Nucleus accumbens (tissue), 56 donors: Measurements from ENCODE around the gene TBC1D23.
"Not testable (repeated sequence)": the region's sequence is repeated elsewhere in the genome, so short reads cannot be mapped to it uniquely, and the experiment has no call there.

ENCODE experiments used
- DNase-seq, 56 donors: peaks; one replicate each; lab custom pipeline; 2025; lab: John Stamatoyannopoulos, UW

TBC1D23 gene

DNA sequence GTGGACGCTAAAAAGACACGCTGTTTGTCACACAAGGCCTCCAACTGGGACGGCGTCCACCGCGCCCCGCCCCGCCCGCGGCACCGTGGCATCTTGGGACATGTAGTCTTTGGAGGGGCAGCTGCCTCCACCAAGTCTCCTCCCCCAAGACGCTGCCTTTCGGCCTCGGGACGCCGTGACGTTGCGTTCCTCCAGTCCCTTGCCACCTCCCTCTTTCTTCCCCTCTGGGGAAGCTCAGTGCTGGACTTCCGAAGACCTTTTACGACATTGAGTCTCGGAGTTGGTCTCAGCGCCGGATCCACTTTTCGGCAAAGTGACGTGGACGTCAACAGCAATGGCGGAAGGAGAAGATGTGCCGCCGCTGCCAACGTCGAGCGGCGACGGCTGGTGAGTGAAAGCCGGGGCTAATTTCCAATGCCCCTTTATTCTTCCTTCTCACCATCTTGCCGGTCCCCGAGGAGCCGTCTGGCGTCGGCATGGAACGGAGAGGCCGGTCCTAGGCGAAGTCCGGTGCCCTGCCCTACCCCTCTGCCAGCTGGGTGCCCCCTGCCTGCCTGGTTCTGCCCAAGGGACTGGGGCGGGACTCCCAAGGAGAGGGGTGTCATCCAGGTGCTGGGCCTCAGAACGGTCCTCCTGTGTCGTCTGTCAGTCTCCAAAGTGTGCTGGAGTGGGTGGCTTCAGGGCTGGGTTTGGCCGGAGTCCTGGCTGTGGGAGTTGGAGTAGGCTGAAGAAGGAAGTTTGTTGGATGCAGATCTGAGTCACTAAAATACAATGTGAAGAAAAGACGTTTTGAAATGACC is at the start of gene TBC1D23:
TSS of gene TBC1D23 (plus strand) at position 308 of the 800 bp plus-strand sequence. CDS start at position 335, 27 bp downstream.
- peak; percentile 72 to 100 (median 98) for DNase-seq

DNA sequence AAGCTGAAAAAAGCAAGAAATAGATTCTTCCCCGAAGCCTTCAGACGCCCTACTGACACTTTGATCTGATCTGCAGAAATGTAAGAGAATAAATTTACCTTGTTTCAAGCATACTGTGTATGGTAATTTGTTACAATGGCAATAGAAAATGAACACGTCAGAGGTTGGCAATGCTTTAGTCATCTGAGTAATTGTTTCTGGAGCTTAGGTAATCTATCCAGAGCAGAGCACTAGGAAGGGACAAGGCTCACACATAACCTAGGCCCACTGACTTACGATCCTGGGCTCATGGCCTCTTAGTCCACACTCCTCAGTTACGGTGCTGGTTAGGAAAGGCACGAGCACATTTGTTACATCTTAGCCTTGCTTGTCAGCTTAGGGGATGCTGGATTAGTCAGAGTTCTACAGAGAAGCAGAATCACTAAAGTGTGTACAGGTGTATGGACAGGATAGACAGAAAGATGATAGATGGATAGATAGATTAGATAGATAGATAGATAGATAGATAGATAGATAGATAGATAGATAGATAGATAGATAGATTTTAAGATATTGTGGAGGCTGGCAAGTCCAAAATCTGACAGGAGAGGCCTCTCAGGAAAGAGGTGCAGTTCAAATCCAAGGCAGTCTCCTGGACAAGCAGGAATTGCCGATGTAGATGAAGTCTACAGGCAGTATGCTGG is 46.8 kb upstream of the TBC1D23 start:
- DNase-seq, result no peak

DNA sequence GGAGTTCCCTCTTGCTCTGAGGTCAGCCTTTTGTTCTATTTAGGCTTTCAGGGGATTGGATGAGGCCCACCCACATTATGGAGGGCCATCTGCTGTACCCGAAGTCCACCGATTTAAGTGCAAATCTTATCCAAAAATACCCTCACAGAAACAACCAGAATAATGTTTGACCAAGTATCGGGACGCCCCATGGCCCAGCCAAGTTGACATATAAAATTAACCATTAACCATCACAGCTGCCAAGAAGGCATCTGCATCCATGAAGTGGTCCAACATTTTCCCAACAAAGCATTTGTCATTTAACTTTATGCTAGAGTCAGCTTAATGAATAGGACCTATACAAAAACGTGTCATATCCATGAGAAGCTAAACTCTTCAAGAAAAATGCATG is 46.2 kb upstream of the TBC1D23 start:
- DNase-seq, result no peak

DNA sequence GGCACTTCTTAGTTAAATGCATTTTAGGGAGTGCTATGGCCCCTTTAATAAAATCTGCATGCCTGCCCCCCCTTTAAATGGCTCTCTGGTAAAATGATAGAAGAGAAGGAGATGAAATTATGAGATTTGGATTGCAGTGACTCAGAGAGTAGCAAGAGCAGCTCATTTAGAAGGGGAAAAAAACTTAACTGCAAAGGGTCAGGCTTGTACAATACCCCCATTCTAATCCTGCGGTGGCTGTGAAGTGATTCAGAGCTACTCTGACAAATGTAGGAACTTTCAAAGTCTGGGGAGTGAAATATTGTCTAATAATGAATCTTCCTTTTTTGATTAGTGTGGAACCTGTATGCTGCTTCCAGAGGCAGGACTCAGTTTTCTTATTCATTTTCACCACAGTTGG is 44.1 kb upstream of the TBC1D23 start:
- DNase-seq, result no peak

DNA sequence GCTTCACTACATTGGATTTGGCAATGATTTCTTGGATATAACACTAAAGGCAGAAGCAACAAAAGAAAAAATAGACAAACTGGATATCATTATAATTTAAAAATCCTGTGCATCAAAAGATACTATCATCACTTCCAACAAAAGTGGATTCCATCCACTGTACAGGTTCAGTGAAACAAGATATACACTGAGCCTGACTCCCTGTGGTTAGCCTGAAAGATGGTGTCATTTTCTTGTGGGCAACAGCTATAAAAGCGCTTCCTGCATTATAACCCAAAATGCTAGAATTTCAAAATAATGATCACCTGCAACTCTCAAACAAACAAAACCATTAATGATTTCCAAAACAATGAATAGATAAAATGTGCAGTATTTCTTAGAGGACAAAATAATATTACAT is 39.6 kb upstream of the TBC1D23 start:
- DNase-seq, result no peak

DNA sequence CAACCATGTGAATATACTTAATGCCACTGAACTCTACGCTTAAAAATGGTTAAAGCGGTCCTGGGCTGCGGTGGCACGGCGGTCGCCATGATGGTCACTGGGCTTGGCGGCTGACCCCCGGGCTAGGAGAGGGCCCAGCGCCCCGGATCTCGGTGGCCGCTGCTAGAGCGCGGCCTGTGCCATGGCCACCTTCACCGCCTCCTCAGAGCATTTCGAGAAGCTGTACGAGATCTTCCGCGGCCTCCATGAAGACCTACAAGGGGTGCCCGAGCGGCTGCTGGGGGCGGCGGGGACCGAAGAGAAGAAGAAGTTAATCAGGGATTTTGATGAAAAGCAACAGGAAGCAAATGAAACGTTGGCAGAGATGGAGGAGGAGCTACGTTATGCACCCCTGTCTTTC is 35.6 kb upstream of the TBC1D23 start:
- DNase-seq, result no peak

DNA sequence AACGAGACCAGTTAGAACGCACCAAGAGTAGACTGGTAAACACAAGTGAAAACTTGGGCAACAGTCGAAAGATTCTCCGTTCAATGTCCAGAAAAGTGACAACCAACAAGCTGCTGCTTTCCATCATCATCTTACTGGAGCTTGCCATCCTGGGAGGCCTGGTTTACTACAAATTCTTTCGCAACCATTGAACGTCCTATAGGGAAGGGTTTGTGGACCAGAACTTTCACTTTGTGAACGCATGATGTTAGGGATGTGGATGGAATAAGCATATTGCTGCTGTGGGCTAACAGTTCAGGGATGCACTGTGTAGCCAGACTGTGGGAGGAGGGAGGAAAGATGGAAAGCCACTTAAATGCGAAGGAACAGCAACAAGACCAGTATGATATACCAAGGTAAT is 34.9 kb upstream of the TBC1D23 start:
- no peak for DNase-seq

DNA sequence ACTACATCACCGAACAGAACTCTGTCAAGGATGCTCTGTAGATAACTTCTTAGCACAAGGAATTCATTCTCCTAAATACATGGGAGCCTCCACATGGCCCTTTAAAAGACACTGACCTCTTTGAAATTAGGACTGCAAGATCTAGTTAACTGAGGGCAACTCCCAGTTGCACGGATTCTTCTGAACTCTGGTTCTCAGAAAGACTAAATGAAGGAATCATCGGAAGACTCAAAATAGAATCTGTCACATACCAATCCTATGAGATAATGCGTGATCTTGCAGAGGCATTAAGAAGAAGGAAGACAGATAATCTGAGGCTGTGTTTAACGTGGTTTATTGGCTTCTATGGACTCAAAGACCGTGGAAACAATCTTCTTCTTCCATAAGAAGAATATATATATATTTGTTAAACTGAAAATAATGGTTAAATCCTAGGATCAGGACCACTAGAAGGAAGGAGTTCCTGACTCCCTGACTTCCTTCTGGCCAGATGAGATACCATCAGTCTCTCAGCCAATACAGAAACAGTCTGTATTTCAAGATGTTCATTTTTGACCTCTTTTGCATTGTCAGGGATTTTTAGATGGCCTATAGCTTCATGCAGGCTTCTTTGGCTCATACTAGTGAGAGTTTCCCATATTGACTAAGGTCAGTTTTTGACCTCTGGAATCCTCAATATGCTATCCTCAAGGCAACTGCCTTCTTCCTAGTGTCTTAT is 33.9 kb upstream of the TBC1D23 start:
- DNase-seq, result no peak

DNA sequence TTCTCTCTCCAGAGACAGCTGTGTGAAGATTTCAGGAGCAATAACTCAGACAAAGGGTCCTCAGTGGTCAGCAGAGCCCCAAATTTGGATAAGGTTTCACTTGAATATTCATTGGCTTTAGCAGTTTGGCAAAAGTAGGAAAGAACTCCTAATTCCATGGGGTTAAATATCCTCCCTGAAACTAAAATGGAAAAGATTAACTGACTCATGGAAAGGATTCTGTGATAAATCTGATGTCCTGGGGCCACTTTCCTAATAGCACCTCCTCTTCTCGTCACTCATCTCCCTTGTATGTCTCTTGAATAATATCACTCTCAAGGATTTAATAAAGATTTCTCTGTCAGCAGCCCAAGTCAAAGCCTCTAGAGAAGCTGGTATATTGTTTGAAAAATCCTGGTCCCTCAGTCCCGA is 33.3 kb upstream of the TBC1D23 start:
- no peak for DNase-seq

DNA sequence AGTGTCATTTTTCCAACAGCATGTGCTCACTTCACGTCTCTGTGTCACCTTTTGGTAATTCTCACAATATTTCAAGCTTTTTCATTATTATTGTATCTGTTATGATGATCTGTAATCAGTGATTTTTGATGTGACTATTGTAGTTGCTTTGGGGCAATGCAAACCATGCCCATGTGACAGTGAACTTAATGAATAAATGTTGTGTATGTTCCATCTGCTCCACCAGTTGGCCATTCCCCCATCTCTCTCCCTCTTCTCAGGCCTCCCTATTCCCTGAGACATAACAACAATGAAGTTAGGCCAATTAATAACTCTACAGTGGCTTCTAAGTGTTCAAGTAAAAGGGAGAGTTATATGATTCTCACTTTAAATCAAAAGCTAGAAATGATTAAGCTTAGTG is 32.5 kb upstream of the TBC1D23 start:
- DNase-seq, result no peak

DNA sequence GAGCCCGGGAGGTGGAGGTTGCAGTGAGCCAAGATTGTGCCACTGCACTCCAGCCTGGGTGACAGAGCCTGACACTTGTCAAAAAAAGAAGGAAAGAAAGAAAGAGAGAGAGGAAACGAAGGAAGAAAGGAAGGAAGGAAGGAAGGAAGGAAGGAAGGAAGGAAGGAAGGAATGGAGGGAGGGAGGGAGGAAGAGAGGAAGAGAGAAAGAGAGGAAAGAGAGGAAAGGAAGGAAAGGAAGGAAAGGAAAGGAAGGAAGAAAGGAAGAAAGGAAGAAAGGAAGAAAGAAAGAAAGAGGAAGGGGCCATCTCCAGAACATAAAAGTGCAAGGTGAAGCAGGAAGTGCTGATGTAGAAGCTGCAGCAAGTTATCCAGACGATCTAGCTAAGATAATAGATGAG is 31.6 kb upstream of the TBC1D23 start:
- not testable (repeated sequence) for DNase-seq

DNA sequence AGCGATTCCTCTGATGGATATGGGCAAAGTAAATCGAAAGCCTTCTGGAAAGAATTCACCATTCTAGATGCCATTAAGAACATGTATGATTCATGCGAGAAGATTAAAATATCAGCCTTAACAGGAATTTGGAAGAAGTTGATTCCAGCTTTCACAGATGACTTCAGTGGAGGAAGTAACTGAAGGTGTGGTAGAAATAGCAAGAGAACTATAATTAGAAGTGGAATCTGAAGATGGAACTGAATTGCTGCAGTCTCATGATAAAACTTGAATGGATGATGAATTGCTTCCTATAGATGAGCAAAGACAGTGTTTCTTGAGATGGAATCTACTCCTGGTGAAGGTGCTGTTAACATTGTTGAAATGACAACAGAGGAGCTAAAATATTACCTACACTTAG is 30.1 kb upstream of the TBC1D23 start:
- DNase-seq, result no peak

DNA sequence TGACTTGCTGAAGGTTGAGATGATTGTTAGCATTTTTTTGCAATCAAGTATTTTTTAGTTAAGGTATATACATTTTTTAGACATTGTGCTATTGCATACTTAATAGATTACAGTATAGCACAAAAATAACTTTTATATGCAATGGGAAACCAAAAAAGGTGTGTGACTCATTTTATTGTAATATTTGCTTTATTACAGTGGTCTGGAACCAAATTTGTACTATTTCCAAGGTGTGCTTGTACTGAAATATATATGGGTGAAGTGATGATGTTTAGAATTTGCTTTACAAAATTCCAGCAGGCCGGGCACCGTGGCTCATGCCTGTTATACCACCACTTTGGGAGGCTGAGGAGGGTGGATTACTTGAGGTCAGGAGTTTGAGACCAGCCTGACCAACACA is 29.1 kb upstream of the TBC1D23 start:
- no peak for DNase-seq

DNA sequence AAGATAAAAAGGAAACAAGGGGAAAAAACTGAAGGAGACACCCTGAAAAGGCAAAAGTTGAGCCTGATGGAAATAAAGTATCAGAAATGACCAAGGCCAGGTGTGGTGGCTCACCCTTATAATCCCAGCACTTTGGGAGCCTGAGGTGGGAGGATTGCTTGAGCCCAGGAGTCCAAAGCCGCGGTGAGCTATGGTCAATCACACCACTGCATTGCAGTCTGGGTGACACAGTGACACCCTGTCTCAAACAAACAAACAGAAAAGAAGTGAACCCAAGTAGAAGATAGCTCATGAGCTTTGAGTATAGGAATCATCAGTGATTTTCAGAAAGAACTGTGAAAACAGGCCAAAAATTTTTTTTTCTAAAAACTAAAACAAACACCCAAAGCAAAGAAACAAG is 26.4 kb upstream of the TBC1D23 start:
- DNase-seq, result no peak

DNA sequence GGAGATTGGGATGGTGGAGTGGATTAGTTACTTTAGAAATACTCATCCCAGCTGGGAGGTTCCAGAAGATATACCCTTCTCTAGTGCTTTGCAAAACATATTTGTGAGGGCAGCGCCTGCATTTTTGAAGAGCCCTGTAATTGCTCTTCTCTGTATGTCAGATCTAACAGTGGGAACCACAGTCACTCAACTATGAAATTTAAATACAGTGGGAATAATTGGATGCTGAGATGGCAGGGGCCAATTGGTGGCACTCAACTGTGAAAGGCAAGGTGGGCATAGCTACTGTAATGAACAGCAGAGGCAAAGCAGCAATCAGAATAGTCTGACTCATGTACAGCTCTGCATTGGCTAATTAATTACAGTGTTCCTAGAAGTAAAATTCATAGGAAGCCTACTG is 22.2 kb upstream of the TBC1D23 start:
- DNase-seq, result no peak

DNA sequence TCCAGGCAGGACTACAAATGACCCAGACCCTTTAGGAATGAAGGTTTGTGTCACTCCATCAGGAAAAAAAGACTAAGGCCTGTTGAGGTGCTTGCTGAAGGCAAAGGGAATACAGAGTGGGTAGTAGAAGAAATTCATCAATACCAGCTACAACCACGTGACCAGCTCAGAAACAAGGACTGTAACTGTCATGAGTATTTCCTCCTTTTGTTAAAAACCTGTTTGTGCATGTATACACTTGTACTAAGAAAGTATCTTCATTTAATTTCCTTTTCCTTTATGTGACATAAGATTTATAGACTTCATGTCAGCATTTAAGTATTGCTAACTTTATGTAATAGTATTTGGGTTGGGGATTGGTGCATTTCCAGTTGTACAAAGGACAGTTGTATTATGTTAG is 18.3 kb upstream of the TBC1D23 start:
- not testable (repeated sequence) for DNase-seq

DNA sequence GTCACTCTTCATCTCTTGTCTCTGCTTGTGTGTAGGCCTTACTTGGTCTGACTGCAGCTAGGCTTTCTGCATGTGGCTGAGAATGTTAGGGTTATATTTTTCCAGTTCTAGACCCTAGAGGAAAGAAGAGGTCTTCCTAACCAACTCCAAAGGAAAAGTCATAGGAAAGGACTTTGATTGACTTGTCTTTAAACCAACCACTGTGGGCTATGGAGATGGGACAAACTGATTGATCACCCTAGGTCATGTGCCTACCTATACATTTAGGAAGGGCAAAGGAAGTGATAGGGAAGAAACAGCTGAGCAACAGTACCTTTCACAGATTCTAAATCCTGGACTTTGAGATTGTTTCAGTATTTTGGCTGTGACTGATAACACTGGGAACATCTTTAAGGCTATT is 16.5 kb upstream of the TBC1D23 start:
- no peak for DNase-seq

DNA sequence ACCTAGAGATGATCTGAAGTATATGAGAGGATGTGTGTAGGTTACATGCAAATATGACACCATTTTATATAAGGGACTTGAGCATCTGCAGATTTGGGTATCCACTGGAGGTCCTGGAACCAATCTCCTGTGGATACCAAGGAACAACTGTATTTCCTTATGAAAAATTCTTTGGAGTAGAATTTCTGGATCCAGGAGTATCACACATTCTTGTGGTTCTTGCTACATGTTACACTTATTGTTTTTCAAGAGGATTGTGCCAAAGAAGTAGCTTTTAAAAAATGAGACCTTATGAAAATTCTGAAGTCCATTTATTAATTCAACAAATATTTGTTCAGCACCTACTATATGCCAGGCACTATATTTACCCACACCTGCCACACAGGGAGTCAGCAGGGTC is 15.7 kb upstream of the TBC1D23 start:
- no peak for DNase-seq

DNA sequence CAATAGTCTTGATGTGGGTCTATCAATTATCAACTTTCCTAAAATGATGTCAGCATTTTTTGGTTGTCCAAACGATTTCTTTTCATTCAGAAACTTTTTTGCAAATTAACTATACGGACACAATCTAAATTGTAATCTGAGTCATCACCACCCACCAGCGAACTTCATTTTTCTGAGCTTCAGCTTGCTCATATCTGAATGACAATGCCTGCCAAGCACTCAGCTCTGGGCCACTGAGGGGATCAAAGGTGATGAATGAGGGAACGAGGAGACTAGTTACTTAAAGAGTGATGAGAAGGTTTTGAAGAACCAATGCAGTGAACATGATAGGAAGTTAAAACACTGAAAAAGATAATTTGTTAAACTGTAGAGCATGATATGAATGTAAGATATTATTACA is 14.9 kb upstream of the TBC1D23 start:
- peak in 10 of 56 donors; percentile 0 to 38 (median 18) for DNase-seq

DNA sequence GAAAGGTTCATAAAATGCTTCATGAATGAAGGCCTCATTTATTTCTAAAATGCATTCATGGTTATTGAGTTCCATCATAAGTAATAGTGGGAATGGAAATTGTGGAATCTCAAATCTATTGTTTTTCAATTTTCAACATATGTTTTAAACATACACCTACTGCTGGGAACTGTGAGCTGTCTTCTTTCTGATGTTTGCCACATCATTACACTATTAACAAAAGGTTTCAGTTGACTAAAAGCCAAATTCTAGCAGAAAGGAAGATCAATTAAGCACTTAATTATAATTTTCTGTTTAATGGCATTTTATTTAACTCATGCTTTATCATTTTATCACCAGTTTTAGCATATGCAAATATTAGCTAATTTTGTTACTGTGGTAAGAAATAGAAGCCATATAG is 13.8 kb upstream of the TBC1D23 start:
- no peak for DNase-seq

DNA sequence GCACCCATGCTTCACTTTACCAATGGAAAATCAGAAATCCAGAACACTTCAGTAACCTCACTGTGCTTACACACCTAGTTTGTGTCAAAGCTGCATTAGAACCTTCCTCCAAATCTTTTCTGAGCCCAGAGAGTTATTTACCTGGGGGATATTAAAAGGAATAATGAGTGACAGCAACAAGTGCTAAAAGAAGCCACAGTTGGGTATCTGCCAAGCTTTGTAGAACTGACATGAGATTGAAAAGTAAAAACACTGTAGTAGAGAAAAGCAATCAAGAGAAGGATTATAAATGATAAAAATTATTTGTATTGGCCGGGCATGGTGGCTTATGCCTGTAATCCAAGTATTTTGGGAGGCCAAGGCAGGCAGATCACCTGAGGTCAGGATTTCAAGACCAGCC is 8.8 kb upstream of the TBC1D23 start:
- no peak for DNase-seq
